Parathyroid adenoma (tissue), 2 donors: ENCODE measurements around the gene TMEM236.

ENCODE experiments used
- H2AFZ ChIP-seq: fragments of 300-600 bp; sonication (generic); one replicate; pipeline ENCODE4 v1.7.0; 2017; ENCODE audit warnings: antibody characterized with exemption, mild to moderate bottlenecking
- H3K27ac ChIP-seq: fragments of 300-600 bp; sonication (generic); one replicate; pipeline ENCODE4 v1.7.0; 2017
- H3K27me3 ChIP-seq: fragments of 300-600 bp; sonication (generic); one replicate; pipeline ENCODE4 v1.7.0; 2017; ENCODE audit warnings: low read length; ENCODE audit not compliant: control insufficient read depth, insufficient read depth
- H3K36me3 ChIP-seq: fragments of 300-600 bp; sonication (generic); one replicate; pipeline ENCODE4 v1.7.0; 2017; ENCODE audit warnings: low read length; ENCODE audit not compliant: control insufficient read depth, insufficient read depth
- H3K4me1 ChIP-seq: fragments of 300-600 bp; sonication (generic); one replicate; pipeline ENCODE4 v1.7.0; 2017; ENCODE audit warnings: control low read depth
- H3K4me2 ChIP-seq: fragments of 300-600 bp; sonication (generic); one replicate; pipeline ENCODE4 v1.7.0; 2017; ENCODE audit warnings: low read length
- H3K4me3 ChIP-seq: fragments of 300-600 bp; sonication (generic); one replicate; pipeline ENCODE4 v1.7.0; 2017; ENCODE audit warnings: low read depth, low read length
- H3K79me2 ChIP-seq: fragments of 300-600 bp; sonication (generic); one replicate; pipeline ENCODE4 v1.7.0; 2017; ENCODE audit warnings: control low read depth
- H3K9ac ChIP-seq: fragments of 300-600 bp; sonication (generic); one replicate; pipeline ENCODE4 v1.7.0; 2017; ENCODE audit warnings: mild to moderate bottlenecking
- H3K9me3 ChIP-seq: fragments of 300-600 bp; sonication (generic); one replicate; pipeline ENCODE4 v1.7.0; 2017; ENCODE audit warnings: low read length; ENCODE audit not compliant: control insufficient read depth
- TF ChIP-seq, protein P1 (sequence below): fragments of 300-600 bp; sonication (generic); IDR thresholded peaks from one replicate; pipeline ENCODE4 v1.7.0; 2017; ENCODE audit warnings: antibody characterized with exemption, mild to moderate bottlenecking
- donor health status: primary hyperparathyroidism.

The TMEM236 gene

DNA sequence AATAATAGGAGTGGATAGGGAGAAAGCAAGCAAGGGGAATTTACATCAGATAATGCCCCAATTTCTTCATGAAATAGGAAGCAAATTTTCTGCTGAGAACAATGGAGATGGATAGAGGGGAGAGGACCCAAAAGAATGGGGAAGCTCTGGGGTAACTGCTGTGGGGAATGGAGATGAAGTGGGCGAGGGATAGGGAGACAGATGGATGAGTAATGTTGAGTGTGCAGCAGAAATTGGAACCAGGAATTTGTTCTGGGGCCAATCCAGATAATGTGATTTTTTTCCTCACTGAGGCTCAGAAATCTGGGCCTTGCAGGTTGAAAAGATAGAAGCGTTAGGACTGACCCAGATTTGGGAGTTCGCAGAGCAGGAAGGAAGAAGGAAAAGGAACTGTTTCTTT is 32.7 kb downstream of the TMEM236 start:
- Histone ChIP-seq H3K36me3 (no peaks in the 10 kb centered on the region), H3K4me1 (no peaks in the 10 kb centered on the region), H3K4me2 (no peak overlapping the region), H3K9me3 (no peaks in the 10 kb centered on the region), H3K27me3 (no peaks in the 10 kb centered on the region), H3K9ac (no peak overlapping the region), H2AFZ (no peak overlapping the region), H3K27ac (no peak overlapping the region), H3K4me3 (no peak overlapping the region), H3K79me2 (no peaks in the 10 kb centered on the region)
- TF ChIP-seq, protein P1, sequence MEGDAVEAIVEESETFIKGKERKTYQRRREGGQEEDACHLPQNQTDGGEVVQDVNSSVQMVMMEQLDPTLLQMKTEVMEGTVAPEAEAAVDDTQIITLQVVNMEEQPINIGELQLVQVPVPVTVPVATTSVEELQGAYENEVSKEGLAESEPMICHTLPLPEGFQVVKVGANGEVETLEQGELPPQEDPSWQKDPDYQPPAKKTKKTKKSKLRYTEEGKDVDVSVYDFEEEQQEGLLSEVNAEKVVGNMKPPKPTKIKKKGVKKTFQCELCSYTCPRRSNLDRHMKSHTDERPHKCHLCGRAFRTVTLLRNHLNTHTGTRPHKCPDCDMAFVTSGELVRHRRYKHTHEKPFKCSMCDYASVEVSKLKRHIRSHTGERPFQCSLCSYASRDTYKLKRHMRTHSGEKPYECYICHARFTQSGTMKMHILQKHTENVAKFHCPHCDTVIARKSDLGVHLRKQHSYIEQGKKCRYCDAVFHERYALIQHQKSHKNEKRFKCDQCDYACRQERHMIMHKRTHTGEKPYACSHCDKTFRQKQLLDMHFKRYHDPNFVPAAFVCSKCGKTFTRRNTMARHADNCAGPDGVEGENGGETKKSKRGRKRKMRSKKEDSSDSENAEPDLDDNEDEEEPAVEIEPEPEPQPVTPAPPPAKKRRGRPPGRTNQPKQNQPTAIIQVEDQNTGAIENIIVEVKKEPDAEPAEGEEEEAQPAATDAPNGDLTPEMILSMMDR = no peak

GRCh38 chr10:17785276-17785930 is 33.4 kb downstream of the TMEM236 start:
- Histone ChIP-seq H3K79me2 (no peaks in the 10 kb centered on the region), H3K9ac (no peak overlapping the region), H2AFZ (no peak overlapping the region), H3K4me2 (no peak overlapping the region), H3K27ac (no peak overlapping the region), H3K27me3 (no peaks in the 10 kb centered on the region), H3K9me3 (no peaks in the 10 kb centered on the region), H3K4me3 (no peak overlapping the region), H3K36me3 (no peaks in the 10 kb centered on the region), H3K4me1 (no peaks in the 10 kb centered on the region)
- TF ChIP-seq, protein P1 = no peak

DNA sequence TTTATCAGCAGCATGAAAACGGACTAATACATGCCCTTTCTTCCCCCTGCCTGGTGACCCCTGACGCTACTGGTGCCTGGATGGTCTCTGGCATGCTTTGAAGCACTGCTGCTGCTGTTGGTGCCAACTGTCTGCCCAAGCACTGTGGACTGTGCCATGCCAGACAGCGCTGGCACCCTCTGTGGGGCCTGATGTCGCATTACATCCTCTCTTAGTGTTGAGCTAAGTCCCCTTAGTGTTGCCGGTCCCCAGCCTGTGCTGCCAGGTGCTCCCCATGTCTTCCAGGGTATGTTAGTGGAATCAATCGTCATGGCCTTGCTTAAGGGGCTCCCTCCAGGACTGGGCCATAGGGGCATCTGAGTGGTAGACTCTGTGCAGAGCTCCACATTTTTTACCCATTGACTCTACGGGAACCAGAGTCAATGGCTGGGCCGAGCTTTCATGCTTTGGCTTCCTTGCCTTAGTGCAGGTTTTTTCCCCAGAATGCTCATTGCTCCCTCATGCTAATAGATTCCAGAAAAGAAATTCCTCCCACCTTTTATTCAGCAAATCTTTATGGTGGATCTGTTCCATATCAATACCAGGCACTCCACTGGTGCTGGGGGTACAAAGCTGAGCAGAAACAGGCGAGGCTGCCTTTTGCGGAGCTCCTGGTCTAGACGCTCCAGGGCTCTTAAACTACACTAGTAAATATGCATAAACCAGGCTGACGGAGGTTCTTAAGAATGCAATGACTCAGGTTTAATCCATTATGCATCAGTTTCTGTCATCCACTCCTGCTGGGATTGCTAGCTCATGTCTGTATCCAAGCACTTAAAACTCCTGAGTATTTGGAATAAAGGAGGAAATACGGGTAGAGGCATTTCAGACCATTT is 35.3 kb downstream of the TMEM236 start:
- no peak overlapping the region for H2AFZ ChIP-seq
- no peaks in the 10 kb centered on the region for H3K79me2 ChIP-seq
- no peak overlapping the region for H3K9ac ChIP-seq
- no peak overlapping the region for H3K27ac ChIP-seq
- H3K27me3 ChIP-seq = no peaks in the 10 kb centered on the region
- H3K4me3 ChIP-seq = no peak overlapping the region
- no peak overlapping the region for H3K4me2 ChIP-seq
- TF ChIP-seq, protein P1 = no peak
- no peaks in the 10 kb centered on the region for H3K36me3 ChIP-seq
- H3K9me3 ChIP-seq = no peaks in the 10 kb centered on the region
- no peaks in the 10 kb centered on the region for H3K4me1 ChIP-seq

GRCh38 chr10:17788646-17789045 is 36.6 kb downstream of the TMEM236 start:
- no peaks in the 10 kb centered on the region for H3K27me3 ChIP-seq
- no peak overlapping the region for H3K9ac ChIP-seq
- H2AFZ ChIP-seq = no peak overlapping the region
- TF ChIP-seq, protein P1 = no peak
- no peaks in the 10 kb centered on the region for H3K36me3 ChIP-seq
- no peaks in the 10 kb centered on the region for H3K4me1 ChIP-seq
- no peak overlapping the region for H3K27ac ChIP-seq
- H3K79me2 ChIP-seq = no peaks in the 10 kb centered on the region
- H3K4me3 ChIP-seq = no peak overlapping the region
- H3K9me3 ChIP-seq = no peaks in the 10 kb centered on the region
- no peak overlapping the region for H3K4me2 ChIP-seq
